GM23248 (cell line): ENCODE results near the gene ST6GAL1. TPM values are rescaled to one million over a fixed set of nuclear protein-coding genes. Genes with fewer than 3 reads are reported as not detected.

Source experiments
- DNase-seq: peaks from one replicate; pipeline ENCODE4 v3.0.0-alpha.2; 2015
- H2AFZ ChIP-seq: fragments of 200-600 bp; sonication (generic); 2 replicates; pipeline ENCODE4 v1.6.1; 2016; ENCODE audit warnings: antibody characterized with exemption
- H3F3A ChIP-seq: fragments of 200-600 bp; sonication (generic); 2 replicates; pipeline ENCODE4 v1.6.1; 2016; ENCODE audit warnings: mild to moderate bottlenecking, antibody characterized with exemption, mixed run types; ENCODE audit not compliant: insufficient read depth
- H3K27ac ChIP-seq: fragments of 200-600 bp; sonication (generic); 2 replicates; pipeline ENCODE4 v1.5.1; 2016; ENCODE audit warnings: mild to moderate bottlenecking
- H3K27me3 ChIP-seq: fragments of 200-600 bp; sonication (generic); replicated peaks from 2 replicates; pipeline ENCODE4 v1.6.1; 2016; ENCODE audit warnings: mild to moderate bottlenecking; ENCODE audit not compliant: insufficient read depth
- H3K36me3 ChIP-seq: fragments of 200-600 bp; sonication (generic); 2 replicates; pipeline ENCODE4 v1.6.1; 2016; ENCODE audit warnings: low read depth, mild to moderate bottlenecking
- H3K4me1 ChIP-seq: fragments of 200-600 bp; sonication (generic); 2 replicates; pipeline ENCODE4 v1.6.1; 2016; ENCODE audit warnings: mild to moderate bottlenecking; ENCODE audit not compliant: insufficient read depth
- H3K4me2 ChIP-seq: fragments of 200-600 bp; sonication (generic); one replicate; pipeline ENCODE4 v1.6.1; 2016; ENCODE audit warnings: mild to moderate bottlenecking; ENCODE audit not compliant: unreplicated experiment
- H3K4me3 ChIP-seq: fragments of 200-600 bp; sonication (generic); 2 replicates; pipeline ENCODE4 v1.5.1; 2016; ENCODE audit warnings: mild to moderate bottlenecking
- H3K79me2 ChIP-seq: fragments of 200-600 bp; sonication (generic); 2 replicates; pipeline ENCODE4 v1.6.1; 2016; ENCODE audit warnings: mild to moderate bottlenecking; ENCODE audit not compliant: insufficient read depth
- H3K9ac ChIP-seq: fragments of 200-600 bp; sonication (generic); 2 replicates; pipeline ENCODE4 v1.6.1; 2016; ENCODE audit warnings: mild to moderate bottlenecking
- H3K9me2 ChIP-seq: fragments of 200-600 bp; sonication (generic); 2 replicates; pipeline ENCODE4 v1.6.1; 2016; ENCODE audit warnings: mixed run types, mild to moderate bottlenecking, moderate library complexity; ENCODE audit not compliant: insufficient read depth
- H3K9me3 ChIP-seq: fragments of 200-600 bp; sonication (generic); one replicate; pipeline ENCODE4 v1.6.1; 2017; ENCODE audit warnings: low read depth
- H4K20me1 ChIP-seq: fragments of 200-600 bp; sonication (generic); 2 replicates; pipeline ENCODE4 v1.6.0; 2016; ENCODE audit not compliant: insufficient read depth
- EZH2 ChIP-seq: fragments of 200-600 bp; sonication (generic); IDR thresholded peaks from 2 replicates; pipeline ENCODE4 v1.6.1; 2018; ENCODE audit warnings: antibody characterized with exemption, mild to moderate bottlenecking; ENCODE audit not compliant: insufficient read depth, poor library complexity, severe bottlenecking
- EZH2phosphoT487 ChIP-seq: fragments of 200-600 bp; sonication (generic); IDR thresholded peaks from 2 replicates; pipeline ENCODE4 v1.6.1; 2018; ENCODE audit warnings: antibody characterized with exemption, moderate library complexity, mild to moderate bottlenecking, low read depth; ENCODE audit not compliant: insufficient read depth
- WGBS, 2 experiments: methylation state at CpG; one replicate each; pipeline ENCODE4 v1.1.6; 2015 to 2017; ENCODE audit warnings: low lambda C conversion rate in 2 of 2, low coverage in 1 of 2; ENCODE audit errors: missing lambda C conversion rate in 2 of 2; 5-methylcytosine and 5-hydroxymethylcytosine counted together
- in situ Hi-C: fragments of 300-500 bp; cut with MboI; formaldehyde crosslinking; loops from 2 replicates; pipeline ENCODE4 v1.15.0; 2020
- polyA plus RNA-seq: library from polyadenylated mRNA; unstranded; fragments of >200 nt; fragmentation: Nextera tagmentation; extraction: Ambion mirVana; gene quantifications from 2 replicates; pipeline ENCODE4 v1.2.1, GENCODE V29; 2016
- total RNA-seq: library from RNA; depleted of rRNA; stranded (reverse); fragments of >200 nt; shearing (Covaris generic); gene quantifications from 2 replicates; pipeline ENCODE4 v1.2.3, GENCODE V29; 2014

Gene ST6GAL1
- total and polyA plus RNA-seq, 2 experiments from 2014 or later, result 0.20 TPM; not detected in 1

DNA sequence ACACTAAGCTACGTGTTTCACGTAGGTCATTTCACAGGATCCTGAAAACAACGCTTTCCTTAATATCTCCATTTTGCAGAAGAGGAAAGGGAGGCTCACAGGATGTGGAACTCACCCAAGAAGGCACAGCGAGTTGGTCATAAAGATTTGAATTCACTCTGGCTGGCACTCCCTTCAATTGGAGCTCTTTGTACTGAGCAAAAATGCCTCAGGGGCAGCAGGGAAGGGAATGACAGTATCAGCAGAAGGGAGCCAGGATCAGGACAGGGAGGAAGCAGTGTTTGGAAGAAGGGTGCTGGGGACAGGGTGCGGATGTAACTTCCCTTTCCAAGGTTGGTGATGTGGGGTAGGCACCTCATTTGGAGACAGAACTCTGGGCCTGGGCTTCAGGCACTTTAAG lies 1.1 kb upstream of the ST6GAL1 start:
- H3K4me1 ChIP-seq, result no peaks in the 10 kb centered on the region
- no peaks in the 10 kb centered on the region for H4K20me1 ChIP-seq
- no peak overlapping the region for H2AFZ ChIP-seq
- TF ChIP-seq EZH2, result no peak
- TF ChIP-seq EZH2phosphoT487, result no peak
- no peak overlapping the region for H3K4me2 ChIP-seq
- no peaks in the 10 kb centered on the region for H3K9me2 ChIP-seq
- H3K9me3 ChIP-seq, result no peaks in the 10 kb centered on the region
- H3K27ac ChIP-seq, result no peak overlapping the region
- H3F3A ChIP-seq, result no peaks in the 10 kb centered on the region
- peaks cover 58% of the 10 kb centered on the region for H3K27me3 ChIP-seq
- in situ Hi-C loops, result no loop called here
- no peaks in the 10 kb centered on the region for H3K79me2 ChIP-seq
- no peak for DNase-seq
- no peak overlapping the region for H3K9ac ChIP-seq
- no peaks in the 10 kb centered on the region for H3K36me3 ChIP-seq
- H3K4me3 ChIP-seq, result no peak overlapping the region
- 79 to 85% methylated on average over 5 of the region's 5 CpGs for WGBS, 2 experiments

DNA sequence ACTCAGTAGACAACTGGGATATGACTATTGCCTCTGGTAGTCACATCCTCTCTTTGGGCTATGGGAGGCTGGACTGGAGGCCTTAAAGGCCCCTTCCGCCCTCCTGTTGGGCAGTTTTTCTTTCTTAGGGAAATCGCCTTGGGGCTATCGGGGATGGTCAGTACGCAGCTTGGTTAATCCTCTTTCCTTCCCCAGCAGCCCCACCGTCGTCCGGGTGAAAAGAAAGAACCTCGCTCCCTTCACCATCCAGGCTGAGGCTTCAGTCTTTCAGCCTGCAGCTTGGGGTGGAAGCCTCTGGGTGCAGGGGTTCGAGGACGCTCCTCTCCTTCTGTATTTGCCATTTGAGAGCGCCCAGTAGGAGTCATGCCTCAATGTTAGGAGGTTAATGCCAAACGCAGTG lies 641 bp upstream of the ST6GAL1 start:
- no peak for TF ChIP-seq EZH2phosphoT487
- no peak for TF ChIP-seq EZH2
- Histone ChIP-seq H3K9me3 (no peaks in the 10 kb centered on the region), H3K27ac (no peak overlapping the region), H3K79me2 (no peaks in the 10 kb centered on the region), H4K20me1 (no peaks in the 10 kb centered on the region), H3K9ac (no peak overlapping the region), H3K4me2 (no peak overlapping the region), H3K27me3 (peaks cover 58% of the 10 kb centered on the region), H3F3A (no peaks in the 10 kb centered on the region), H2AFZ (peak overlapping the region; percentile 70; the same call in 1 of the 2 replicates), H3K9me2 (no peaks in the 10 kb centered on the region), H3K4me1 (no peaks in the 10 kb centered on the region), H3K4me3 (peak overlapping the region; percentile 70), H3K36me3 (no peaks in the 10 kb centered on the region)
- WGBS, 2 experiments, result 59 to 67% methylated on average over 12 of the region's 12 CpGs
- no peak for DNase-seq
- in situ Hi-C loops, result no loop called here

DNA sequence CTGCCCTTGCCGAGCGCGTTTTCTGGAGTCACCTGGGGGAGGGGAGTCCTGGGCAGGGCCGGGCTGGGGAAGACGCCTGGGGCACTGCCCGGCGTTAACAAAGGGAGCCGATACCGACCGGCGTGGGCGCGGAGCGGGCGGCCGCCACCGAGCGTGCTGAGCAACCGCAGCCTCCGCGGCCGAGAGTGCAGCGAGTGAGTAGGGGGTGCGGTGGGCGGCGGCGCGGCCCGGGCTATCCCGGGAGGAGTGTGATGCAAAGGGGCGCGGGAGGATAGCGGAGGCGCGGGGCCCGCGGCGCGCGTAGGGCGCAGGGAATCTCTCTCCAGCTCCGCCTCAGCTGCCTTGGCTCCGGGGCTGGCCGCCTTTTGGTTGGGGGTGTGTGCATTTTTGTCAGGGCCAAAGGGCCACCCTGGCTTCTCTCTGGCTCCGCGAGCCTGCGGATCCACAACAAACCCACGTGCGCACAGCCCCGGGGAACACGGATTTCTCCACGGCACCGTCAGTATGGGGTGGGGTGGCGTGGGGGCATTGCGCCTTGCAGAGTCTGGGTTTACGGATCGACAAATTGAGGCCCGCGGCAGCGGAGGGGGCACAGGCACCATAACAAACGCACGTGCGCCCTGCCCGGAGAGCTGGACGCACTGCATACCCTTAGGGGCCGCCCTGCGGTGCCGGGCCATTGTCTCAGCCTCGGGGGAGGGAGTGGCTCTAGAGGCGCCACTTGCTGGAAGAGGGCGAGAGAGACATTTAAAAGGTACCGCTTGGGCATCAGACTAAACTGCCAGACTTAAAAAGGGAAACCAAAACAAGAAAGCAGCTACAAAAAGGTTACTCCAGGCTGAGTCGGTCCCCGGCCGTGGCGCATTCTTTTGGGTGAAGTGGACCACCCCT lies 560 bp downstream of the ST6GAL1 start:
- H3F3A ChIP-seq, result no peaks in the 10 kb centered on the region
- TF ChIP-seq EZH2 (no peak), EZH2phosphoT487 (no peak)
- no peaks in the 10 kb centered on the region for H3K4me1 ChIP-seq
- peak overlapping the region; percentile 70 for H2AFZ ChIP-seq
- H3K9ac ChIP-seq, result no peak overlapping the region
- H3K9me2 ChIP-seq, result no peaks in the 10 kb centered on the region
- no peak overlapping the region for H3K27ac ChIP-seq
- H3K4me2 ChIP-seq, result peak overlapping the region; percentile 89
- peaks cover 53% of the 10 kb centered on the region for H3K27me3 ChIP-seq
- peak; percentile 40 for DNase-seq
- no peaks in the 10 kb centered on the region for H3K36me3 ChIP-seq
- in situ Hi-C loops, result no loop called here
- H3K4me3 ChIP-seq, result peak overlapping the region; percentile 70
- no peaks in the 10 kb centered on the region for H4K20me1 ChIP-seq
- H3K79me2 ChIP-seq, result no peaks in the 10 kb centered on the region
- WGBS, 2 experiments, result 2 to 3% methylated on average over 63 to 75 of the region's 76 CpGs
- no peaks in the 10 kb centered on the region for H3K9me3 ChIP-seq

DNA sequence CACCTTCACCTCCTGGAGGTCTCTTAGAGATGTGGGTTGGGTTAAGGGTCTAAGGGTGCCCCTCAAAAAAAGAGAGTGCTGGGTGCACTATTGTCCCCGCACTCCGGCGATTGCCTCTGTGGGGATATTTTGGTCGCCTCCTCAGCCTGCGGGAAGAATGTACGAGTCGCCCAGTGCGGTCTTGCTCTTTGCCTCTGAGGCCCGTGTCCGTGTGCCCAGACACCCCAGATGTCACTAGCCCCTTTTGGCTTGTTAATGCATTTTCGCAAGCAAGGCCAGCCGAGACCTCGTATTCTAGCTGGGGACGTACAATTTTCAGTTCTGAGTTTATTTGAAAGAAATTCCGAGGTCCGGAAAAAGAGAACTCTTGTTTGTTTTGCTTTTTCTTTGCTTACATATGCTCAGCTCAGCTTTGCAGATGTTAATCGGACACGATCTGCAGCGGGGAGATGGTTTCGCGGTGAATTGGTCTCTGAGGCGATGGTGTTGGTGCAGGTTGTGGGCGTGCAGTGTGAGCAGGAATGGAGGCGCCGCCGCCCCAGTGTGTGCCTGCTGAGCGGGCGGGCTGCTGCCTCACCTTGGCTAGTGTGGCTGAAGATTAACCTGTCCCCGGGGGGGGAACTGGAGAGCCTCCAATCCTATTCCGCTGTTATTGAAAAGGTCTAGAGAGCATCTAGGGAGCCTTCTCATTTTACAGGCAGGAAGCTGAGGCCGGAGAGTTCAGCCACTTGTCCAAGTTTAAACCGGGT lies 1.4 kb downstream of the ST6GAL1 start:
- H3K9me2 ChIP-seq, result no peaks in the 10 kb centered on the region
- no peaks in the 10 kb centered on the region for H3K79me2 ChIP-seq
- 5 to 7% methylated on average over 32 of the region's 32 CpGs for WGBS, 2 experiments
- peaks cover 49% of the 10 kb centered on the region for H3K27me3 ChIP-seq
- H3F3A ChIP-seq, result no peaks in the 10 kb centered on the region
- peak overlapping the region; percentile 70 for H3K4me3 ChIP-seq
- in situ Hi-C loops, result no loop called here
- no peak overlapping the region for H3K27ac ChIP-seq
- H3K4me2 ChIP-seq, result peak overlapping the region; percentile 89
- peak overlapping the region; percentile 70 for H2AFZ ChIP-seq
- no peaks in the 10 kb centered on the region for H3K9me3 ChIP-seq
- H4K20me1 ChIP-seq, result no peaks in the 10 kb centered on the region
- TF ChIP-seq EZH2phosphoT487 (0 out of 2 replicates have a peak, but pooled peaks have one; percentile 23), EZH2 (no peak)
- no peaks in the 10 kb centered on the region for H3K36me3 ChIP-seq
- H3K4me1 ChIP-seq, result no peaks in the 10 kb centered on the region
- DNase-seq, result peak; percentile 44
- no peak overlapping the region for H3K9ac ChIP-seq
